Putamen (tissue), 1 donor: Measurements from ENCODE around the gene USP4.
"Not testable (repeated sequence)": the region's sequence is repeated elsewhere in the genome, so short reads cannot be mapped to it uniquely, and the experiment has no call there.

Experiments
- DNase-seq: peaks from one replicate; pipeline ENCODE4 v3.0.0-alpha.2; 2016; ENCODE audit warnings: low spot score

Gene USP4, protein sequence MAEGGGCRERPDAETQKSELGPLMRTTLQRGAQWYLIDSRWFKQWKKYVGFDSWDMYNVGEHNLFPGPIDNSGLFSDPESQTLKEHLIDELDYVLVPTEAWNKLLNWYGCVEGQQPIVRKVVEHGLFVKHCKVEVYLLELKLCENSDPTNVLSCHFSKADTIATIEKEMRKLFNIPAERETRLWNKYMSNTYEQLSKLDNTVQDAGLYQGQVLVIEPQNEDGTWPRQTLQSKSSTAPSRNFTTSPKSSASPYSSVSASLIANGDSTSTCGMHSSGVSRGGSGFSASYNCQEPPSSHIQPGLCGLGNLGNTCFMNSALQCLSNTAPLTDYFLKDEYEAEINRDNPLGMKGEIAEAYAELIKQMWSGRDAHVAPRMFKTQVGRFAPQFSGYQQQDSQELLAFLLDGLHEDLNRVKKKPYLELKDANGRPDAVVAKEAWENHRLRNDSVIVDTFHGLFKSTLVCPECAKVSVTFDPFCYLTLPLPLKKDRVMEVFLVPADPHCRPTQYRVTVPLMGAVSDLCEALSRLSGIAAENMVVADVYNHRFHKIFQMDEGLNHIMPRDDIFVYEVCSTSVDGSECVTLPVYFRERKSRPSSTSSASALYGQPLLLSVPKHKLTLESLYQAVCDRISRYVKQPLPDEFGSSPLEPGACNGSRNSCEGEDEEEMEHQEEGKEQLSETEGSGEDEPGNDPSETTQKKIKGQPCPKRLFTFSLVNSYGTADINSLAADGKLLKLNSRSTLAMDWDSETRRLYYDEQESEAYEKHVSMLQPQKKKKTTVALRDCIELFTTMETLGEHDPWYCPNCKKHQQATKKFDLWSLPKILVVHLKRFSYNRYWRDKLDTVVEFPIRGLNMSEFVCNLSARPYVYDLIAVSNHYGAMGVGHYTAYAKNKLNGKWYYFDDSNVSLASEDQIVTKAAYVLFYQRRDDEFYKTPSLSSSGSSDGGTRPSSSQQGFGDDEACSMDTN

DNA sequence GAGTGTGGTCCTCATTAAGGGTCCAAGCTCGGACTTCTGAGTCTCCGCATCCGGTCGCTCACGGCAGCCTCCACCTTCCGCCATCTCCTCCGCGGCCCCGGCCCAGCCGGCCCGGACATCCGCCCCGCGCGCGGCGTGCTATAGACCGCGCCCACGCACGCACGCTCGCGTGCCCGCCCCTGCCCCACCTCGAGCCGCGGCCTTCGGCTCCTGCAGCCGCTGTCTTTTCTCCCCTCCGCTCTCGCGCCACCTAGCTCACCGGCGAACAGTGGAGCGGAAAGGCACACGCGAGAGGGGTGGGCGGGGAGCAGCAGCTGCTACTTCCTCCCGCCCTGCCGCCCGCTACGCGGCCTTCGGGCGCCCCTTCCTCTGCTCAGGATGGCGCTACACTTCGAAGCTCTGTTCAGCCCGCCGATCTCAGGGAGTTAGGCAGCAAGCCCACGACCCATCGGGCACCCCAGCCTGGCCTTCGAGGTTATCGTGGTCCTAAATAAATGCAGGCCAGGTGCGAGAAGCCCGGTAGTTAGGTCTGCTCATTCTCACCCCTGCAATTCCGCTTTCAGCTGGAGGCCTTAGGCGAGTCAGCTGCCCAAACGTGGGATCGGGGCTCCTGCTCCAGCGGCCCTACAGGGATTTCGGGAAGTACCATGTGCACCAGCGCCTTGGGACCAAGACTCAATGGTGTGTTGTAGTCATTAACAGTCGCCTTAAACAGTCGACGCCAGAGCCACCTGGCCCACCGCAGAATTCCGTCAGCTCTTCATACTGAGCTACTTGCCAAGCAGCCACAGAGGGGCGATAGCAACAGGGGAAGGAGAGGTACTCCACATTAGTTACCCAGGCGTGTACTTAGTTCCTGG, at the start of gene USP4:
Gene USP4, minus strand, starts transcription at position 113 of the 860 bp plus-strand sequence. Its CDS starts 29 bp downstream, at position 84.
- DNase-seq = peak; percentile 82

DNA sequence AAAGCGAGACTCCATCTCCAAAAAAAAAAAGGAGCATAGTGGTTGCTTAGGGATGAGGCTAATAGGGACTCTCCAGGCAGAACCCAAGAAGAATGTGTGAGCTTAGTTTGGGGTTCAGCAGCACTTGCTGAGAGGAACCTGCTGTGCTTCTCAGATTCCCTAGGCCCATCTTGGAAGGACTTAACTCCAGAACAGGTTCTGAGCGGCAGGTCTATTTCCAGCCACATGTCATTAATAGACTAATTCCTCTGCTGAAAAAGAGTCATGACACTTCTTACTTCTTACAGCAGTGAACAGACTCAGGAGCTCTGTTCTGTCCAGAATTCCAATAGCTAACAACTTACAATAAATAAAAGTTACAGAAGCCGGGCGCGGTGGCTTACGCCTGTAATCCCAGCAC, 49.4 kb upstream of the USP4 start:
- no peak for DNase-seq

- DNase-seq = no peak
Measured at GRCh38 chr3:49388289-49388820, 48.5 kb upstream of the USP4 start.

DNA sequence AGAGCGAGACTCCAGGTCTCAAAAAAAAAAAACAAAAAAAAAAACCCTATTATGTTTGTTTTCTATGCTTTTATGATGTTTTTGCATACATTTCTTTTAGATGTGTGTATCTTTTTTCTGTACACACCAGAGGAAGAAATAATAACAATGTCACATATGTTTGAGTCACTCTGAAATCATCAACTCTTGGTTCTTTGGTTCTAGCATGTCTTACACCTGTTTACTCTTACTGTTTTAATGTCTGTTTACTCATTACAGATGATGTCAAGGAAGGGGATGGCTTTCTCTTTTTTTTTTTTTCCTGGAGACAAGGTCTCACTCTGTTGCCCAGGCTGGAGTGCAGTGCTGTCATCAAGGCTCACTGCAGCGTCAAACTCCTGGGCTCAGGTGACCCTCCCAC, 47.9 kb upstream of the USP4 start:
- no peak for DNase-seq

DNA sequence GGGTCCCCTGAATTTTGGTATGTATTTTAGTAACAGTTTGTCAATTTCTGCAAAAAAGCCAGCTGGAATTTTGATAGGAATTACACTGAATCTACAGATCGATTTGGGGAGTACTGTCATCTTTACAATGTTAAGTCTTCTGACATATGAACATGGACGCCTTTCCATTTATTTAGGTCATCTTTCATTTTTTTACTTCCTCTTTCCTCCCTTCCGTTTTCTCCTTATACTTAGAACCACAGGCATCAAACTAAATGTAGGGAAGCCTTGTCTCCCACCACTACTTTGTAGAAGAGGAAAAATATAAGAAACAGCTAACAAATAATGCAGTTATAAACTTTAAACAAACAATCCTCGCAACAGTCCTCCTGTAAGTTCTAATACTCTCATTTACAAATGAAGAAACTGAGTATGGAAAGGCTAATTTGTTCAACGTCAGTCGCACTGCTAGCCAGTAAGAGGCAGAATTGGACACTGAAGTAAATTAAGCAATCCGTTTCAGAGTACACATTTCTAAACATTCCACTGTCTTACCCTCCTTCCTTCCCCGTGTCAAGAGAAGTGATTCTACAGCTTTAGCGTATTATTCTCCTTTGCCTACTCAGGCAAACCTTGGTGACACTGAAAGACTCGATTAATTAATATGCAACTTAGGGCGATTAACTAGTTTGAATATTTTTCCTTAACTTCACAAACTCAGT, 46.4 kb upstream of the USP4 start:
- no peak for DNase-seq

GRCh38 chr3:49385617-49386016, 45.8 kb upstream of the USP4 start:
- DNase-seq = no peak

DNA sequence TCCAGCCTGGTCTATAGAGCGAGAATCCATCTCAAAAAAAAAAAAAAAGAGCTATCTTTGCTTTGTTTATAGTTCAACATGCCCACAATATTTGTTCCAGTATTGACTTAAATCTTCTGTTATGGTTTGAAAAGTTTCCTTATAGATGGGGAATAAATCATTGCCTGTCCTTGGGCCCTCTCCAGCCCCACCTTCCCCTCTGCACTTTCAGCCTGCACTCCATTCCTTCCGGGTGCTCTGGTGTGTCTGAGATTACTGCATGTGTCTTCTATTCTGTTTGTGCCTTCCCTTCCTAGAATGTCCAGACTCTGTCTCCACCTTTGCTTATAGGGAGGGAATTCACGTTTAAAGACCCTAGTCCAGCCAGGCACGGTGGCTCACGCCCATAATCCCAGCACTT, 43.5 kb upstream of the USP4 start:
- no peak for DNase-seq

DNA sequence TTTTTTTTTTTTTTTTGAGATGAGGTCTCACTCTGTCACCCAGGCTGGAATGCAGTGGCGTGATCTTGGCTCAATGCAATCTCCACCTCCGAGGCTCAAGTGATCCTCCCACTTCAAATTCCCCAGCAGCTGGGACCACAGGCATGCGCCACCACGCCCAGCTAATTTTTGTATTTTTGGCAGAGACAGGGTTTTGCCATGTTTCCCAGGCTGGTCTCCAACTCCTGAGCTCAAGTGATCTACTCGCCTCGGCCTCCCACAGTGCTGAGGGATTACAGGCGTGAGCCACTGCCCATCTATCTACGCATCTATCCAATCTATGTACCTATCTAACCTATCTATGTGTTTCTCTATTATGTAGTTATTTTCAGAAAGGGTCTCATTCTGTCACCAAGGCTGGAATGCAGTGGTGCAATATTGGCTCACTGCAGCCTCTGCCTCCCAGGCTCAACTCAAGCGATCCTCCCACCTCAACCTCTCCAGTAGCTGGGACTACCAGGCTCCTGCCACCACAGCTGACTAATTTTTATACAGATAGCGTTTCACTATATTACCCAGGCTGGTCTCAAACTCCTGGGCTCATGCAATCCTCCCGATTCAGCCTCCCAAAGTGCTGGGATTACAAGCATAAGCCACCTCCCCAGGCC, 38.5 kb upstream of the USP4 start:
- DNase-seq = no peak

DNA sequence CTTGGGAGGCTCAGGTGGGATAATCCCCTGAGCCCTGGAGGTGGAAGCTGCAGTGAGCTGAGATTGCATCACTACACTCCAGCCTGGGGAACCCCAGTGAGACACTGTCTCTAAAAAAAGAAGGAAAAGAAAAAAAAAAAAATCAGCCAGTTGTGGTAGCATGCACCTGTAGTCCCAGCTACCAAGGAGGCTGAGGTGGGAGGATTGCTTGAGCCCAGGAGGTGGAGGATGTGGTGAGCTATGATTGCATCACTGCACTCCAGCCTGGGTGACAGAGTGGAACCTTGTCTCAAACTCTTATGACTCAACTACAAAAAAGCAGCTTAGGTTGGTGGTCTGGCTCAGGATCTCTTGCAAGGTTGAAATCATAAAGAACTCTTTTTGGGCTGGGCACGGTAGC, 37.6 kb upstream of the USP4 start:
- DNase-seq = no peak

DNA sequence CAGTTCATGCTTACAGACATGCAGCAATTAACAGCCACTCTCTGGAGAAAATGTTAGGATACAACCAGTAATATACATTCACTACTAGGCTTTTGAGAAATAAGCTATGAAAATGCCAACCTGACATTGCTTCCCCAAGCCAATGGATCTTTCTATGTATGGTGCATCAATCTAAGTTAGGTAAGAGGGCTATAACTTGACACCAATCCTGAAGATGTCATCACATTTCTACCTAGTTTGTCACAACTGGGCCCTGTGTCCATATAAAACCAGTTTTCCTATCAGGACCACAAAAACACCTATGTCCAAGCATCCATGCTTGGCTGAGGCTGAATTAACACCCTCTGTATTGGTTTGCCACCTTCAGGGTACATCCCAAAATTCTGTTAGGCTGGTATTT, 32.1 kb upstream of the USP4 start:
- no peak for DNase-seq

DNA sequence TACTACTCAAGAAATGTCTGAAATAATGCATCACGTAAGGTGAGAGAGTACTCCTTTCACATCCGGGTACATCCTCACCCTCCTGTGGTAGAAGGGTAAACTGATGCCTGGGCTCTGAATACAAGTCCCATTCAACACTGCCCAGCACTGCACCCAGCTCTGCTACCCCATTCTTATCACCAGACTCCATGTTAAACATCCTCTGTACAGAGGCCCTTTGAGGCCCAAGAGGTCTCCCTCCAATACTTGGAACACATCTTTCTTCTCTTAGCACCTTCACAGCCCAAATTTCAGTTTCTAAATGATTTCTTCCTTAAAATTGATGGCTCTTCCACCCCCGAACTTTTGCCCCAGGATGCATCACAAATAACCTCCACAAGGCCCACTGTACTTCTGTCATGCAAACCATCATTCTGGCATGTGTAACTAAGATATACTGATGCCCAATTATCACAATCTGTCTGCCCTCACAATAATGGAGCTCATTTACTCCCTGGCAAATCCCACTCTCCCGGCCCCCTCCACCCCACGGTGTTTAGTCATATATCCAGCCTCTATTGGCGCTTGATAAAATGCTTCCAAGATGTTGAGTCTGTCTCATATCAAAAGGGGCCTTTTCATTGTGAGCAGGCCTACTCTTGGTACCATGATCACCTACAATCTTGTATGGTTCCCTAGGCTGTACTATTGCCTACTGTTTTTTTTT, 30.9 kb upstream of the USP4 start:
- no peak for DNase-seq

DNA sequence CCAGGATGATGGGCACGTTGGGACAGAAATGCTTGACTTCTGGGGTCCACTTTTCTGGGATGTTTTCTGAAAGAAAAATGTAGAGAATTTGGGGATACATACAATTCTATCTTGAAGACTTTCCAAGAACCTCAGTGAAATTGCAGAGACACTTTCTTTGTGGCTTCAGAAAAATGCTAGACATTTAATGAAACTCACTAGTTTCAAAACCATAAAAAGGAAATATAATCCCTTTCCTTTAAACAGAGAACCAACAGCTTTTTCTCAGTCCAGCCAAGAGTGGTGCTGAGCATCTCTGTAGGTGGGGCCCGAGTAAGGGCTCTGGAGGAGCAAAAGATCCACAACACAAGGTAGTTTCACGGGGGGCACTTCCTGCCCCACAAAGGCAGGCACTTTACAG, 22.7 kb upstream of the USP4 start:
- no peak for DNase-seq

GRCh38 chr3:49359623-49360022, 19.8 kb upstream of the USP4 start:
- no peak for DNase-seq

DNA sequence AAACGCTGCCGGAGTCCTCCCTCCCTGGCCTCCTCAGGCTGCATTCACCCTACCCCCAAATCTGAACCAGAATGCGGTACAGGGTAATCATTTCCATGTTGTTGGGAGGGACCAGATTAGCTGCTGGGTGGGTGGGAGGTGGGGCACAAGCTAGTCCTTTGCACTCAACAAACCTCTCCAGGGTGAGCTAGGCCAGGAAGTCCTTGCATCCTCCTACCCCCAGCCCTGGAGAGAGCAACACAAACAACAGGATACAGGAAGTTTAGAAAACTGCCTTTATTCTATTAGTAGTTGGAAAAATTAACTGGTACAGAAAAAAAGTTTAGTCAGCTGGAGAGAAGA, 19.0 kb upstream of the USP4 start:
- DNase-seq = no peak

- peak; percentile 87 for DNase-seq
Measured at GRCh38 chr3:49358217-49358883, 18.5 kb upstream of the USP4 start, which contains the start of gene GPX1. TSS of gene GPX1 (minus strand) at chr3:49358353. CDS start at chr3:49358278, 75 bp downstream.

DNA sequence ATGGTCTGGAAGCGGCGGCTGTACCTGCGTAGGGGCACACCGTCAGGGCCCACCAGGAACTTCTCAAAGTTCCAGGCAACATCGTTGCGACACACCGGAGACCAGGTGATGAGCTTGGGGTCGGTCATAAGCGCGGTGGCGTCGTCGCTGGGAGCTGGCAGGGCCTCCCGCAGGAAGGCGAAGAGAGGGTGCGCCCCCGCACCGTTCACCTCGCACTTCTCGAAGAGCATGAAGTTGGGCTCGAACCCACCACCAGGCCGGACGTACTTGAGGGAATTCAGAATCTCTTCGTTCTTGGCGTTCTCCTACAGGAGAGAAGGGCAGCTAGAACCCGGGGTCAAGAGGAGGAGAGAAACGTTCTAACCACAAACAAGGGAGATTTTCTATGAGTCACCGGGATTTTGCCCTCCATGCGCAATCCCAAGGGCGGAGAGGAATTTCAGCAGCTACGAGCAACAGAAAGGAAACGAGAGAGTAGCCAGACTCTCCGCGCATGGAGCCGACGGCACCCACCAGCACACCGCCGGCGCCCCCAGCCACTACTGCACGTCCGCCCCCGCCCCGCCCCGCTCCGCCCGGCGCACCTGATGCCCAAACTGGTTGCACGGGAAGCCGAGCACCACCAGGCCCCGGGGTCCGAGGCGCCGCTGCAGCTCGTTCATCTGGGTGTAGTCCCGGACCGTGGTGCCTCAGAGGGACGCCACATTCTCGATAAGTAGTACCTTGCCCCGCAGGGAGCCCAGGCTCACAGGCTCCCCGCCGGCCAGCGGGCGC, 17.8 kb upstream of the USP4 start:
- not testable (repeated sequence) for DNase-seq

DNA sequence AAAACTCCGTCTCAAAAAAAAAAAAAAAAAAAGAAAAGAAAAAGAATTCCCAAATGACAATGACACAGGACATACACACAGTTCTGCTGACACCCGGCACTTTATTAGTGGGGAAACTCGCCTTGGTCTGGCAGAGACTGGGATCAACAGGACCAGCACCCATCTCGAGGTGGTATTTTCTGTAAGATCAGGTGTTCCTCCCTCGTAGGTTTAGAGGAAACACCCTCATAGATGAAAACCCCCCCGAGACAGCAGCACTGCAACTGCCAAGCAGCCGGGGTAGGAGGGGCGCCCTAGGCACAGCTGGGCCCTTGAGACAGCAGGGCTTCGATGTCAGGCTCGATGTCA, 17.2 kb upstream of the USP4 start:
- DNase-seq = not testable (repeated sequence)

DNA sequence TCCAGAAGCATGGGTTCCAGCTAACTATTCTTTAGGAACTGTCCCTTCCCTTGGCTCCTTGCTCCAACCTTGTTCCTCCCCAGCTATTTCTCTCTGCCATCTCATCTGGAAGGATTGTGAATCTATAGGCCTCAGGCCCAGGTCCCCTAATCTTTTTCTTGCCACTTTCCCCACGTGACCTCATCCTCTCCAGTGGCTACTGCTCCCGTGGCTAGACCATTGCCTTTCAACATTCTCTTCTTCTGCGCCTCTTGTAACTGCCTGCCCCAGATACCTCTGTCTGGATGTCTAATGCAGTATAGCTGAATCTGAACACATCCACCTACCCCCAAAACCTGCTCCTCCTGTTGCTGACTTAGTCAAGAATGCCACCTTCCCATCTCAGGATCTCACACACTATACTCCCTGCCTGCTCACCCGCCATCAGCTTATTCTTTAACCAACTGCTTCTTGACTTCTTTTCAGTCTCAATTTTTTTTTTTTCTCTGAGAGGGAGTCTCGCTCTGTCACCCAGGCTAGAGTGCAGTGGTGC, 13.1 kb upstream of the USP4 start:
- no peak for DNase-seq
